HepG2 (cell line): Measurements from ENCODE around the gene ADAR. TPM values are rescaled to one million over a fixed set of nuclear protein-coding genes. Genes with fewer than 3 reads are reported as not detected.

Experiments
- AGO1 ChIP-seq: fragments of 200-400 bp; formaldehyde crosslinking; IDR thresholded peaks from 2 replicates; pipeline ENCODE4 v1.6.1; 2017; ENCODE audit warnings: mild to moderate bottlenecking, low read depth, low read length, moderate library complexity; ENCODE audit not compliant: poor library complexity, severe bottlenecking
- GPN1 ChIP-seq: sonication (generic); formaldehyde crosslinking; IDR thresholded peaks from 2 replicates; pipeline ENCODE4 v1.5.1; 2020; ENCODE audit warnings: missing genetic modification reagents, borderline replicate concordance
- KDM1A ChIP-seq: IDR thresholded peaks from 2 replicates; pipeline ENCODE4 v1.6.1; 2016; ENCODE audit warnings: missing compliant biosample characterization
- MED13 ChIP-seq: sonication (generic); formaldehyde crosslinking; IDR thresholded peaks from 2 replicates; pipeline ENCODE4 v1.5.0; 2020; ENCODE audit warnings: missing genetic modification reagents
- MEF2D ChIP-seq: sonication (generic); formaldehyde crosslinking; IDR thresholded peaks from 2 replicates; pipeline ENCODE4 v1.5.1; 2020; ENCODE audit warnings: mild to moderate bottlenecking, missing genetic modification reagents
- NFE2 ChIP-seq: sonication (generic); formaldehyde crosslinking; IDR thresholded peaks from 2 replicates; pipeline ENCODE4 v1.4.0; 2020; ENCODE audit warnings: missing genetic modification reagents
- REXO4 ChIP-seq: sonication (generic); formaldehyde crosslinking; IDR thresholded peaks from 2 replicates; pipeline ENCODE4 v1.8.0; 2022; ENCODE audit warnings: missing genetic modification reagents, mild to moderate bottlenecking, borderline replicate concordance
- TP53 ChIP-seq: sonication (generic); formaldehyde crosslinking; conservative IDR thresholded peaks from 2 replicates; pipeline ENCODE4 v1.4.0; 2020; ENCODE audit warnings: missing genetic modification reagents
- TRIM24 ChIP-seq: sonication (generic); formaldehyde crosslinking; IDR thresholded peaks from 2 replicates; pipeline ENCODE4 v1.8.0; 2022; ENCODE audit warnings: mild to moderate bottlenecking, missing genetic modification reagents
- ZNF180 ChIP-seq: sonication (generic); formaldehyde crosslinking; IDR thresholded peaks from 2 replicates; pipeline ENCODE4 v1.4.0; 2020; ENCODE audit warnings: low read depth, missing genetic modification reagents, borderline replicate concordance
- ZNF232 ChIP-seq: sonication (generic); formaldehyde crosslinking; IDR thresholded peaks from 2 replicates; pipeline ENCODE4 v1.4.0; 2020; ENCODE audit warnings: missing genetic modification reagents, borderline replicate concordance
- ZNF253 ChIP-seq: sonication (generic); formaldehyde crosslinking; IDR thresholded peaks from 2 replicates; pipeline ENCODE4 v1.8.0; 2022; ENCODE audit warnings: mild to moderate bottlenecking, missing genetic modification reagents, borderline replicate concordance
- ZNF670 ChIP-seq: sonication (generic); formaldehyde crosslinking; IDR thresholded peaks from 2 replicates; pipeline ENCODE4 v1.8.0; 2022; ENCODE audit warnings: mild to moderate bottlenecking, missing genetic modification reagents, borderline replicate concordance
- ZSCAN30 ChIP-seq: sonication (generic); formaldehyde crosslinking; IDR thresholded peaks from 2 replicates; pipeline ENCODE4 v1.5.0; 2020; ENCODE audit warnings: mild to moderate bottlenecking, missing genetic modification reagents
- ZSCAN9 ChIP-seq: IDR thresholded peaks from 2 replicates; pipeline ENCODE4 v1.6.1; 2016; ENCODE audit warnings: borderline replicate concordance
- polyA plus RNA-seq, 8 experiments: library from polyadenylated mRNA; depleted of rRNA in 3 of 8; stranded (reverse) in 7 of 8; unstranded in 1 of 8; fragments of >200 nt; fragmentation: Illumina TruSeq in 4 of 8; extraction: Trizol in 4 of 8; gene quantifications; 2 replicates each; pipeline versions ENCODE4 v1.2.1 to v1.2.3, GENCODE V29; 2011 to 2016; ENCODE audit warnings: low read depth in 4 of 8, missing spikeins in 1 of 8, mixed read lengths in 1 of 8; ENCODE audit not compliant: insufficient read depth in 1 of 8
- total RNA-seq, 5 experiments: library from RNA; depleted of rRNA; stranded (reverse); fragments of >200 nt; fragmentation: Illumina TruSeq; extraction: Trizol; gene quantifications; 2 replicates each; pipeline ENCODE4 v1.2.3, GENCODE V29; 2016; ENCODE audit warnings: low read depth in 1 of 5
- TF ChIP-seq, protein P1 (sequence below): sonication (generic); formaldehyde crosslinking; IDR thresholded peaks from 2 replicates; pipeline ENCODE4 v1.4.0; 2020; ENCODE audit warnings: missing genetic modification reagents, borderline replicate concordance
- TF ChIP-seq, protein P2 (sequence below): sonication (generic); formaldehyde crosslinking; IDR thresholded peaks from one replicate; pipeline ENCODE4 v1.5.1; 2020; ENCODE audit warnings: mild to moderate bottlenecking, missing genetic modification reagents; ENCODE audit errors: not compliant biosample characterization

ADAR gene
- total and polyA plus RNA-seq, 2 of the 13 experiments (the other 11 are each of a cell fraction or from before 2014, with no cell fraction given) = 70.8 to 86.2 TPM

DNA sequence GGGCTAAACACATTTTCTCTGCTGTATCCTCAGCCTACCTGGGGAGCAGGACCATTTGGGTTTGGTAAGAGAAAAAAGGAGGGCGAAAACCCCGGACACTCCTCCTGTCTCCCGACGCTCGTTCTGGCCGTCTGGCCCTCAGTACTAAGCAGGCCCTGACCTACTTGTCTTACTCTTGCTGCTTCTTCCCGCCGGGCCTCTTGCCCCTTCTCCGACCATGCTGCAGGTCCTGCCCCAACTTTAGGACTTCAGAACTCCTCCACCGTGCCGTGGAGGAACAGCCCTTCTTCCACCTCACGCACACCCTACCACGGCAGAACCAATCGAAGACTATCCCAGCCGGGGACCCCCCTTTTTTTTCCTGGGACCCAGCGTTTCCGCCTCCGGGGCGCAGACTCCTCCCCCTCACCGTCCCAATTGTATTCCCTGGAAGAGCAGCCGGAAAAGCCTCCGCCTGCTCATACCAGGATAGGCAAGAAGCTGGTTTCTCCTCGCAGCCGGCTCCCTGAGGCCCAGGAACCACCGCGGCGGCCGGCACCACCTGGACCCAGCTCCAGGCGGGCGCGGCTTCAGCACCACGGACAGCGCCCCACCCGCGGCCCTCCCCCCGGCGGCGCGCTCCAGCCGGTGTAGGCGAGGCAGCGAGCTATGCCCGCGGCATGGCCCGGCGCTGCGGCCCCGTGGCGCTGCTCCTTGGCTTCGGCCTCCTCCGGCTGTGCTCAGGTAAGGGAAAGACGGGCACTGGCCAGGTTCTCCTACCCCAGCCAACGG is 40.4 kb downstream of the ADAR start, which contains the start of gene CHRNB2 (continued):
- TF ChIP-seq, protein P1, sequence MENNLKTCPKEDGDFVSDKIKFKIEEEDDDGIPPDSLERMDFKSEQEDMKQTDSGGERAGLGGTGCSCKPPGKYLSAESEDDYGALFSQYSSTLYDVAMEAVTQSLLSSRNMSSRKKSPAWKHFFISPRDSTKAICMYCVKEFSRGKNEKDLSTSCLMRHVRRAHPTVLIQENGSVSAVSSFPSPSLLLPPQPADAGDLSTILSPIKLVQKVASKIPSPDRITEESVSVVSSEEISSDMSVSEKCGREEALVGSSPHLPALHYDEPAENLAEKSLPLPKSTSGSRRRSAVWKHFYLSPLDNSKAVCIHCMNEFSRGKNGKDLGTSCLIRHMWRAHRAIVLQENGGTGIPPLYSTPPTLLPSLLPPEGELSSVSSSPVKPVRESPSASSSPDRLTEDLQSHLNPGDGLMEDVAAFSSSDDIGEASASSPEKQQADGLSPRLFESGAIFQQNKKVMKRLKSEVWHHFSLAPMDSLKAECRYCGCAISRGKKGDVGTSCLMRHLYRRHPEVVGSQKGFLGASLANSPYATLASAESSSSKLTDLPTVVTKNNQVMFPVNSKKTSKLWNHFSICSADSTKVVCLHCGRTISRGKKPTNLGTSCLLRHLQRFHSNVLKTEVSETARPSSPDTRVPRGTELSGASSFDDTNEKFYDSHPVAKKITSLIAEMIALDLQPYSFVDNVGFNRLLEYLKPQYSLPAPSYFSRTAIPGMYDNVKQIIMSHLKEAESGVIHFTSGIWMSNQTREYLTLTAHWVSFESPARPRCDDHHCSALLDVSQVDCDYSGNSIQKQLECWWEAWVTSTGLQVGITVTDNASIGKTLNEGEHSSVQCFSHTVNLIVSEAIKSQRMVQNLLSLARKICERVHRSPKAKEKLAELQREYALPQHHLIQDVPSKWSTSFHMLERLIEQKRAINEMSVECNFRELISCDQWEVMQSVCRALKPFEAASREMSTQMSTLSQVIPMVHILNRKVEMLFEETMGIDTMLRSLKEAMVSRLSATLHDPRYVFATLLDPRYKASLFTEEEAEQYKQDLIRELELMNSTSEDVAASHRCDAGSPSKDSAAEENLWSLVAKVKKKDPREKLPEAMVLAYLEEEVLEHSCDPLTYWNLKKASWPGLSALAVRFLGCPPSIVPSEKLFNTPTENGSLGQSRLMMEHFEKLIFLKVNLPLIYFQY (CRISPR knock-in tag) = peak; percentile 96
- TF ChIP-seq GPN1 (0 out of 2 replicates have a peak, but pooled peaks have one; percentile 55), AGO1 (no peak), MEF2D (0 out of 2 replicates have a peak, but pooled peaks have one; percentile 57), ZSCAN9 (CRISPR knock-in tag) (peak; percentile 99), ZNF232 (peak; percentile 96; the same call in 1 of the 2 replicates), ZSCAN30 (CRISPR knock-in tag) (peak; percentile 25; the same call in 1 of the 2 replicates), ZNF253 (CRISPR knock-in tag) (peak; percentile 97), NFE2 (CRISPR knock-in tag) (no peak), REXO4 (CRISPR knock-in tag) (peak; percentile 82; the same call in 1 of the 2 replicates), TRIM24 (no peak), TP53 (CRISPR knock-in tag) (no peak), MED13 (CRISPR knock-in tag) (peak; percentile 49; the same call in 1 of the 2 replicates), KDM1A (CRISPR knock-in tag) (no peak), ZNF670 (CRISPR knock-in tag) (peak; percentile 89; the same call in 1 of the 2 replicates), ZNF180 (no peak)
- TF ChIP-seq, protein P2, sequence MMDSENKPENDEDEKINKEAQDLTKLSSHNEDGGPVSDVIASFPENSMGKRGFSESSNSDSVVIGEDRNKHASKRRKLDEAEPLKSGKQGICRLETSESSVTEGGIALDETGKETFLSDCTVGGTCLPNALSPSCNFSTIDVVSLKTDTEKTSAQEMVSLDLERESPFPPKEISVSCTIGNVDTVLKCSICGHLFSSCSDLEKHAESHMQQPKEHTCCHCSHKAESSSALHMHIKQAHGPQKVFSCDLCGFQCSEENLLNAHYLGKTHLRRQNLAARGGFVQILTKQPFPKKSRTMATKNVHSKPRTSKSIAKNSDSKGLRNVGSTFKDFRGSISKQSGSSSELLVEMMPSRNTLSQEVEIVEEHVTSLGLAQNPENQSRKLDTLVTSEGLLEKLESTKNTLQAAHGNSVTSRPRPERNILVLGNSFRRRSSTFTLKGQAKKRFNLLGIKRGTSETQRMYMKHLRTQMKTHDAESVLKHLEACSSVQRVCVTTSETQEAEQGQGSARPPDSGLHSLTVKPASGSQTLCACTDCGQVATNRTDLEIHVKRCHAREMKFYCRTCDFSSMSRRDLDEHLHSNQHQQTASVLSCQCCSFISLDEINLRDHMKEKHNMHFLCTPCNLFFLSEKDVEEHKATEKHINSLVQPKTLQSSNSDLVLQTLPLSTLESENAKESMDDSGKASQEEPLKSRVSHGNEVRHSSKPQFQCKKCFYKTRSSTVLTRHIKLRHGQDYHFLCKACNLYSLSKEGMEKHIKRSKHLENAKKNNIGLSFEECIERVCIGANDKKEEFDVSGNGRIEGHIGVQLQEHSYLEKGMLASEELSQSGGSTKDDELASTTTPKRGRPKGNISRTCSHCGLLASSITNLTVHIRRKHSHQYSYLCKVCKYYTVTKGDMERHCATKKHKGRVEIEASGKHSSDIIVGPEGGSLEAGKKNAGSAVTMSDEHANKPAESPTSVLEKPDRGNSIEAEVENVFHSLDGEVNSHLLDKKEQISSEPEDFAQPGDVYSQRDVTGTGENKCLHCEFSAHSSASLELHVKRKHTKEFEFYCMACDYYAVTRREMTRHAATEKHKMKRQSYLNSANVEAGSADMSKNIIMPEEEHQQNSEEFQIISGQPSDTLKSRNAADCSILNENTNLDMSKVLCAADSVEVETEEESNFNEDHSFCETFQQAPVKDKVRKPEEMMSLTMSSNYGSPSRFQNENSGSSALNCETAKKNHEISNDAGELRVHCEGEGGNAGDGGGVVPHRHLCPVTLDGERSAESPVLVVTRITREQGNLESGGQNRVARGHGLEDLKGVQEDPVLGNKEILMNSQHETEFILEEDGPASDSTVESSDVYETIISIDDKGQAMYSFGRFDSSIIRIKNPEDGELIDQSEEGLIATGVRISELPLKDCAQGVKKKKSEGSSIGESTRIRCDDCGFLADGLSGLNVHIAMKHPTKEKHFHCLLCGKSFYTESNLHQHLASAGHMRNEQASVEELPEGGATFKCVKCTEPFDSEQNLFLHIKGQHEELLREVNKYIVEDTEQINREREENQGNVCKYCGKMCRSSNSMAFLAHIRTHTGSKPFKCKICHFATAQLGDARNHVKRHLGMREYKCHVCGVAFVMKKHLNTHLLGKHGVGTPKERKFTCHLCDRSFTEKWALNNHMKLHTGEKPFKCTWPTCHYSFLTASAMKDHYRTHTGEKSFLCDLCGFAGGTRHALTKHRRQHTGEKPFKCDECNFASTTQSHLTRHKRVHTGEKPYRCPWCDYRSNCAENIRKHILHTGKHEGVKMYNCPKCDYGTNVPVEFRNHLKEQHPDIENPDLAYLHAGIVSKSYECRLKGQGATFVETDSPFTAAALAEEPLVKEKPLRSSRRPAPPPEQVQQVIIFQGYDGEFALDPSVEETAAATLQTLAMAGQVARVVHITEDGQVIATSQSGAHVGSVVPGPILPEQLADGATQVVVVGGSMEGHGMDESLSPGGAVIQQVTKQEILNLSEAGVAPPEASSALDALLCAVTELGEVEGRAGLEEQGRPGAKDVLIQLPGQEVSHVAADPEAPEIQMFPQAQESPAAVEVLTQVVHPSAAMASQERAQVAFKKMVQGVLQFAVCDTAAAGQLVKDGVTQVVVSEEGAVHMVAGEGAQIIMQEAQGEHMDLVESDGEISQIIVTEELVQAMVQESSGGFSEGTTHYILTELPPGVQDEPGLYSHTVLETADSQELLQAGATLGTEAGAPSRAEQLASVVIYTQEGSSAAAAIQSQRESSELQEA (CRISPR knock-in tag) = peak; percentile 84
